GM12878 (cell line): ENCODE results near the gene PSMD1. TPM values are rescaled to one million over a fixed set of nuclear protein-coding genes. Genes with fewer than 3 reads are reported as not detected.

Source experiments
- ATAC-seq: fragments of 200-7000 bp; cut with Tn5 transposase; 3 replicates; pipeline ENCODE4 v1.9.1; 2020; ENCODE audit warnings: mild to moderate bottlenecking, moderate library complexity
- BruUV-seq: library from RNA; stranded (reverse); fragments of 400-500 nt; replicated peaks from 2 replicates; lab custom pipeline; 2021; lab: Mats Ljungman, UMichigan
- CTCF ChIA-PET: fragments of 300-600 bp; sonication (Branson Sonifier 250); formaldehyde crosslinking; extraction: SDS; loops from one replicate; lab custom pipeline; 2021; ENCODE audit warnings: inconsistent platforms; lab: Yijun Ruan, JAX
- POLR2A ChIA-PET: fragments of 350-600 bp; formaldehyde crosslinking; extraction: SDS; loops from one replicate; lab custom pipeline; 2021; ENCODE audit warnings: inconsistent platforms; lab: Charles Lee
- RAD21 ChIA-PET: fragments of 300-600 bp; sonication (Branson Sonifier 250); formaldehyde crosslinking; loops from one replicate; lab custom pipeline; 2023; ENCODE audit warnings: antibody characterized with exemption; ENCODE audit not compliant: unreplicated experiment; lab: Charles Lee
- SMC1A ChIA-PET: fragments of 300-600 bp; sonication (Branson Sonifier 250); formaldehyde crosslinking; loops from one replicate; lab custom pipeline; 2023; ENCODE audit not compliant: unreplicated experiment, uncharacterized antibody; lab: Charles Lee
- DNase-seq: peaks from one replicate; pipeline ENCODE4 v3.0.0-alpha.2; 2011; ENCODE audit warnings: low read depth, low spot score
- FAIRE-seq: peaks from 3 replicates; lab custom pipeline; 2011; peaks lifted over from hg19 to GRCh38; lab: Jason Lieb, UNC
- H2AFZ ChIP-seq: 2 replicates; pipeline ENCODE4 v1.6.0; 2011; ENCODE audit warnings: low read depth, low read length, control low read depth; ENCODE audit not compliant: control insufficient read depth
- H3K27ac ChIP-seq: 2 replicates; pipeline ENCODE4 v1.5.1; 2011; ENCODE audit warnings: control low read depth; ENCODE audit not compliant: control insufficient read depth, insufficient read depth
- H3K27me3 ChIP-seq, 2 experiments: replicated peaks in 1 of 2; 2 replicates each; pipeline versions ENCODE4 v1.6.0 to v1.6.1; 2011; ENCODE audit warnings: low read length in 1 of 2; ENCODE audit not compliant: control insufficient read depth in 2 of 2, insufficient read depth in 2 of 2
- H3K36me3 ChIP-seq, 2 experiments: 2 replicates each; pipeline ENCODE4 v1.5.1; 2011; ENCODE audit warnings: low read length in 1 of 2; ENCODE audit not compliant: control insufficient read depth in 2 of 2, insufficient read depth in 2 of 2
- H3K4me1 ChIP-seq: 2 replicates; pipeline ENCODE4 v1.6.1; 2011; ENCODE audit warnings: mild to moderate bottlenecking, low read length, moderate library complexity, mixed read lengths; ENCODE audit not compliant: control insufficient read depth, insufficient read depth
- H3K4me2 ChIP-seq: 2 replicates; pipeline ENCODE4 v1.6.0; 2011; ENCODE audit warnings: control low read depth; ENCODE audit not compliant: control insufficient read depth, insufficient read depth
- H3K4me3 ChIP-seq: fragments of 200-600 bp; sonication (generic); 2 replicates; pipeline ENCODE4 v1.5.1; 2016
- H3K79me2 ChIP-seq: 2 replicates; pipeline ENCODE4 v1.6.0; 2011; ENCODE audit warnings: low read length; ENCODE audit not compliant: control insufficient read depth, insufficient read depth
- H3K9ac ChIP-seq: 2 replicates; pipeline ENCODE4 v1.8.0; 2011; ENCODE audit warnings: low read length, control low read depth, mixed read lengths; ENCODE audit not compliant: control insufficient read depth, insufficient read depth
- H3K9me3 ChIP-seq: replicated peaks from 3 replicates; pipeline ENCODE4 v1.5.1; 2011; ENCODE audit warnings: mild to moderate bottlenecking, low read length; ENCODE audit not compliant: control insufficient read depth, insufficient read depth
- H4K20me1 ChIP-seq: 2 replicates; pipeline ENCODE4 v1.6.0; 2011; ENCODE audit not compliant: control insufficient read depth, insufficient read depth
- BRCA1 ChIP-seq: IDR thresholded peaks from 2 replicates; pipeline ENCODE4 v1.6.1; 2011; ENCODE audit warnings: low read depth, low read length, improper control_type of control experiment
- CHD4 ChIP-seq: fragments of 200-600 bp; sonication (generic); IDR thresholded peaks from 2 replicates; pipeline ENCODE4 v1.6.1; 2016; ENCODE audit warnings: mild to moderate bottlenecking
- FOS ChIP-seq: IDR thresholded peaks from 3 replicates; pipeline ENCODE4 v1.6.1; 2011; ENCODE audit warnings: borderline replicate concordance; ENCODE audit not compliant: insufficient read length; ENCODE audit errors: extremely low read depth
- HDAC6 ChIP-seq: fragments of 200-600 bp; sonication (generic); IDR thresholded peaks from one replicate; pipeline ENCODE4 v1.8.0; 2017; ENCODE audit warnings: antibody characterized with exemption; ENCODE audit not compliant: unreplicated experiment
- NFXL1 ChIP-seq: fragments of 450-650 bp; IDR thresholded peaks from 2 replicates; pipeline ENCODE4 v1.6.1; 2017; ENCODE audit warnings: antibody characterized with exemption, mild to moderate bottlenecking, borderline replicate concordance
- RFX5 ChIP-seq: IDR thresholded peaks from 2 replicates; pipeline ENCODE4 v1.6.1; 2011; ENCODE audit warnings: low read depth, low read length, improper control_type of control experiment
- RUNX3 ChIP-seq: IDR thresholded peaks from 2 replicates; pipeline ENCODE4 v1.6.1; 2012; ENCODE audit warnings: low read length, inconsistent platforms
- ZZZ3 ChIP-seq: IDR thresholded peaks from 2 replicates; pipeline ENCODE4 v1.6.1; 2011; ENCODE audit warnings: low read depth; ENCODE audit not compliant: control insufficient read depth, insufficient read length
- WGBS: methylation state at CpG from one replicate; pipeline ENCODE4 v1.1.6; 2016; ENCODE audit warnings: low lambda C conversion rate; ENCODE audit not compliant: insufficient replicate concordance, insufficient coverage; ENCODE audit errors: missing lambda C conversion rate; 5-methylcytosine and 5-hydroxymethylcytosine counted together
- in situ Hi-C: fragments of 300-500 bp; cut with MboI; formaldehyde crosslinking; loops from 9 replicates; pipeline ENCODE4 v1.14.3; 2018; ENCODE audit warnings: mixed read lengths
- intact Hi-C: fragments of 100-400 bp; cut with micrococcal nuclease; formaldehyde crosslinking; loops from one replicate; pipeline ENCODE4 v1.14.2; 2022; ENCODE audit not compliant: unreplicated experiment
- polyA plus RNA-seq, 11 experiments: library from polyadenylated mRNA; depleted of rRNA in 4 of 11; unstranded in 6 of 11; stranded (reverse) in 5 of 11; fragments of >200 nt; fragmentation: Nextera tagmentation in 4 of 11; fragmentation: Illumina TruSeq in 1 of 11; extraction: Ambion mirVana in 4 of 11; extraction: Trizol in 1 of 11; gene quantifications; 1 replicate in 1 of 11; 2 replicates in 10 of 11; pipeline versions ENCODE4 v1.2.1 to v1.2.3, GENCODE V29; 2011 to 2016; ENCODE audit warnings: inconsistent platforms in 2 of 11, missing spikeins in 2 of 11, low read depth in 1 of 11
- total RNA-seq, 4 experiments: library from RNA; depleted of rRNA in 3 of 4; stranded (reverse); fragments of >200 nt in 3 of 4; fragmentation: Illumina TruSeq in 1 of 4; extraction: Trizol in 1 of 4; gene quantifications; 2 replicates each; pipeline versions ENCODE4 v1.2.1 to v1.2.3, GENCODE V29; 2013 to 2021
- TF ChIP-seq, protein P1 (sequence below): IDR thresholded peaks from 2 replicates; pipeline ENCODE4 v1.6.1; 2012; ENCODE audit warnings: improper control_type of control experiment, low read depth, low read length; ENCODE audit not compliant: insufficient replicate concordance
- TF ChIP-seq, protein P2 (sequence below): IDR thresholded peaks from 2 replicates; pipeline ENCODE4 v1.6.1; 2012; ENCODE audit warnings: mild to moderate bottlenecking, low read depth, low read length
- TF ChIP-seq, protein P3 (sequence below): IDR thresholded peaks from 2 replicates; pipeline ENCODE4 v1.6.1; 2011; ENCODE audit warnings: low read depth, low read length, improper control_type of control experiment, borderline replicate concordance

Gene PSMD1
- total and polyA plus RNA-seq, 10 of the 15 experiments (the other 5 are each of a cell fraction or from before 2014, with no cell fraction given), result 87.4 to 220 (median 139) TPM

DNA sequence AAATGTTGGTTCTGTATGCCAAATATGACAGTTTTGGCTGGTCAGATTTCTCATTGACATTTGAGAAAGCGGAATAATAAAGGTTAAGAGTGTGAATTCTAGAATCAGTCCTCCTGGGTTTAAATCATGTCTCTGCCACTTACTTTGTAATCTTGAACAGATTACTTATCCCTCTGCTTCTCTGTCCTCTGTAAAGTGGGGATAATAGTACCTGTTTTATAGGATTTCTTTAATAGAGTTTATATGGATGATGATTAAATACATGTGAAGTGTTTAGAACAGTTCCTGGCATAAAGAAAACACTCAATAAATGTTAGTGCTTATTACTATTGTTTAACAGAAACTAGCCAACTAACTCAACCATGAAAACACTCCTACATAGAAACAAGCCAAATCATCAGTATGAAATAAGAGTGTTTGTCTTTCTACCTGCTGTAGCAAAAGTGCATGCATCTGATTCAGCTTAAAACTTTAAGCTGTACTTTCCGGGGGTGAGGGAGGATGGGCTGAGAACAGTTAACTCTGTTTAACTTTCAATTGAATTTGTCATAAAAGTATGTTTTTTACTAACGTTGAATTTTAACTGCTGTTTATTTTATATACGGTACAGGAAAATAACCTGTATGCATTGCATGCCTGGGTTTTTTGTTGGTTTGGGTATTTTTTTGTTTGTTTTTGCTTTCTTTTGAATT lies 61.4 kb downstream of the PSMD1 start:
- Histone ChIP-seq H2AFZ (no peak overlapping the region), H3K4me2 (no peak overlapping the region), H3K27ac (no peak overlapping the region), H3K4me3 (no peak overlapping the region), H3K27me3 (no peaks in the 10 kb centered on the region), H3K36me3 (peaks cover 0 to 5% of the 10 kb centered on the region in 2 experiments; a peak in 1 of 4 replicates), H4K20me1 (no peaks in the 10 kb centered on the region), H3K9me3 (no peaks in the 10 kb centered on the region), H3K4me1 (peaks cover 12% of the 10 kb centered on the region; the same call in 1 of the 2 replicates), H3K9ac (no peak overlapping the region), H3K79me2 (no peaks in the 10 kb centered on the region; the same call in 1 of the 2 replicates)
- intact Hi-C loops, result no loop called here
- 64% methylated on average over 4 of the region's 4 CpGs for WGBS
- RAD21 ChIA-PET, result no interaction called here
- CTCF ChIA-PET, result interaction anchor here (0.7 to 1.0 kb wide), 2 partner anchors 12 to 14 kb away, joined by 3 read pairs; no protein-coding TSS in a partner anchor
- DNase-seq, result no peak
- peak; percentile 61 for ATAC-seq
- no peak for FAIRE-seq
- in situ Hi-C loops, result no loop called here
- POLR2A ChIA-PET, result no interaction called here
- SMC1A ChIA-PET, result interaction anchor here (1.5 to 1.7 kb wide), 2 partner anchors 11 to 33 kb away, joined by 4 to 7 read pairs; no protein-coding TSS in a partner anchor
- BruUV-seq, result no TSS peak
- TF ChIP-seq RUNX3, result no peak
- no peak for TF ChIP-seq BRCA1
- TF ChIP-seq, protein P1, sequence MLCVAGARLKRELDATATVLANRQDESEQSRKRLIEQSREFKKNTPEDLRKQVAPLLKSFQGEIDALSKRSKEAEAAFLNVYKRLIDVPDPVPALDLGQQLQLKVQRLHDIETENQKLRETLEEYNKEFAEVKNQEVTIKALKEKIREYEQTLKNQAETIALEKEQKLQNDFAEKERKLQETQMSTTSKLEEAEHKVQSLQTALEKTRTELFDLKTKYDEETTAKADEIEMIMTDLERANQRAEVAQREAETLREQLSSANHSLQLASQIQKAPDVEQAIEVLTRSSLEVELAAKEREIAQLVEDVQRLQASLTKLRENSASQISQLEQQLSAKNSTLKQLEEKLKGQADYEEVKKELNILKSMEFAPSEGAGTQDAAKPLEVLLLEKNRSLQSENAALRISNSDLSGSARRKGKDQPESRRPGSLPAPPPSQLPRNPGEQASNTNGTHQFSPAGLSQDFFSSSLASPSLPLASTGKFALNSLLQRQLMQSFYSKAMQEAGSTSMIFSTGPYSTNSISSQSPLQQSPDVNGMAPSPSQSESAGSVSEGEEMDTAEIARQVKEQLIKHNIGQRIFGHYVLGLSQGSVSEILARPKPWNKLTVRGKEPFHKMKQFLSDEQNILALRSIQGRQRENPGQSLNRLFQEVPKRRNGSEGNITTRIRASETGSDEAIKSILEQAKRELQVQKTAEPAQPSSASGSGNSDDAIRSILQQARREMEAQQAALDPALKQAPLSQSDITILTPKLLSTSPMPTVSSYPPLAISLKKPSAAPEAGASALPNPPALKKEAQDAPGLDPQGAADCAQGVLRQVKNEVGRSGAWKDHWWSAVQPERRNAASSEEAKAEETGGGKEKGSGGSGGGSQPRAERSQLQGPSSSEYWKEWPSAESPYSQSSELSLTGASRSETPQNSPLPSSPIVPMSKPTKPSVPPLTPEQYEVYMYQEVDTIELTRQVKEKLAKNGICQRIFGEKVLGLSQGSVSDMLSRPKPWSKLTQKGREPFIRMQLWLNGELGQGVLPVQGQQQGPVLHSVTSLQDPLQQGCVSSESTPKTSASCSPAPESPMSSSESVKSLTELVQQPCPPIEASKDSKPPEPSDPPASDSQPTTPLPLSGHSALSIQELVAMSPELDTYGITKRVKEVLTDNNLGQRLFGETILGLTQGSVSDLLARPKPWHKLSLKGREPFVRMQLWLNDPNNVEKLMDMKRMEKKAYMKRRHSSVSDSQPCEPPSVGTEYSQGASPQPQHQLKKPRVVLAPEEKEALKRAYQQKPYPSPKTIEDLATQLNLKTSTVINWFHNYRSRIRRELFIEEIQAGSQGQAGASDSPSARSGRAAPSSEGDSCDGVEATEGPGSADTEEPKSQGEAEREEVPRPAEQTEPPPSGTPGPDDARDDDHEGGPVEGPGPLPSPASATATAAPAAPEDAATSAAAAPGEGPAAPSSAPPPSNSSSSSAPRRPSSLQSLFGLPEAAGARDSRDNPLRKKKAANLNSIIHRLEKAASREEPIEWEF, result no peak
- no peak for TF ChIP-seq FOS
- no peak for TF ChIP-seq NFXL1
- TF ChIP-seq, protein P2, sequence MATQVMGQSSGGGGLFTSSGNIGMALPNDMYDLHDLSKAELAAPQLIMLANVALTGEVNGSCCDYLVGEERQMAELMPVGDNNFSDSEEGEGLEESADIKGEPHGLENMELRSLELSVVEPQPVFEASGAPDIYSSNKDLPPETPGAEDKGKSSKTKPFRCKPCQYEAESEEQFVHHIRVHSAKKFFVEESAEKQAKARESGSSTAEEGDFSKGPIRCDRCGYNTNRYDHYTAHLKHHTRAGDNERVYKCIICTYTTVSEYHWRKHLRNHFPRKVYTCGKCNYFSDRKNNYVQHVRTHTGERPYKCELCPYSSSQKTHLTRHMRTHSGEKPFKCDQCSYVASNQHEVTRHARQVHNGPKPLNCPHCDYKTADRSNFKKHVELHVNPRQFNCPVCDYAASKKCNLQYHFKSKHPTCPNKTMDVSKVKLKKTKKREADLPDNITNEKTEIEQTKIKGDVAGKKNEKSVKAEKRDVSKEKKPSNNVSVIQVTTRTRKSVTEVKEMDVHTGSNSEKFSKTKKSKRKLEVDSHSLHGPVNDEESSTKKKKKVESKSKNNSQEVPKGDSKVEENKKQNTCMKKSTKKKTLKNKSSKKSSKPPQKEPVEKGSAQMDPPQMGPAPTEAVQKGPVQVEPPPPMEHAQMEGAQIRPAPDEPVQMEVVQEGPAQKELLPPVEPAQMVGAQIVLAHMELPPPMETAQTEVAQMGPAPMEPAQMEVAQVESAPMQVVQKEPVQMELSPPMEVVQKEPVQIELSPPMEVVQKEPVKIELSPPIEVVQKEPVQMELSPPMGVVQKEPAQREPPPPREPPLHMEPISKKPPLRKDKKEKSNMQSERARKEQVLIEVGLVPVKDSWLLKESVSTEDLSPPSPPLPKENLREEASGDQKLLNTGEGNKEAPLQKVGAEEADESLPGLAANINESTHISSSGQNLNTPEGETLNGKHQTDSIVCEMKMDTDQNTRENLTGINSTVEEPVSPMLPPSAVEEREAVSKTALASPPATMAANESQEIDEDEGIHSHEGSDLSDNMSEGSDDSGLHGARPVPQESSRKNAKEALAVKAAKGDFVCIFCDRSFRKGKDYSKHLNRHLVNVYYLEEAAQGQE, result no peak
- TF ChIP-seq ZZZ3, result no peak
- TF ChIP-seq HDAC6, result no peak
- TF ChIP-seq CHD4, result no peak
- TF ChIP-seq, protein P3, sequence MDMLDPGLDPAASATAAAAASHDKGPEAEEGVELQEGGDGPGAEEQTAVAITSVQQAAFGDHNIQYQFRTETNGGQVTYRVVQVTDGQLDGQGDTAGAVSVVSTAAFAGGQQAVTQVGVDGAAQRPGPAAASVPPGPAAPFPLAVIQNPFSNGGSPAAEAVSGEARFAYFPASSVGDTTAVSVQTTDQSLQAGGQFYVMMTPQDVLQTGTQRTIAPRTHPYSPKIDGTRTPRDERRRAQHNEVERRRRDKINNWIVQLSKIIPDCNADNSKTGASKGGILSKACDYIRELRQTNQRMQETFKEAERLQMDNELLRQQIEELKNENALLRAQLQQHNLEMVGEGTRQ, result no peak
- no peak for TF ChIP-seq RFX5
